ENCODE data around the gene TMEM238L.
A peak's percentile ranks its signal among the peaks of the same experiment; 100 is the strongest.

The TMEM238L gene

DNA sequence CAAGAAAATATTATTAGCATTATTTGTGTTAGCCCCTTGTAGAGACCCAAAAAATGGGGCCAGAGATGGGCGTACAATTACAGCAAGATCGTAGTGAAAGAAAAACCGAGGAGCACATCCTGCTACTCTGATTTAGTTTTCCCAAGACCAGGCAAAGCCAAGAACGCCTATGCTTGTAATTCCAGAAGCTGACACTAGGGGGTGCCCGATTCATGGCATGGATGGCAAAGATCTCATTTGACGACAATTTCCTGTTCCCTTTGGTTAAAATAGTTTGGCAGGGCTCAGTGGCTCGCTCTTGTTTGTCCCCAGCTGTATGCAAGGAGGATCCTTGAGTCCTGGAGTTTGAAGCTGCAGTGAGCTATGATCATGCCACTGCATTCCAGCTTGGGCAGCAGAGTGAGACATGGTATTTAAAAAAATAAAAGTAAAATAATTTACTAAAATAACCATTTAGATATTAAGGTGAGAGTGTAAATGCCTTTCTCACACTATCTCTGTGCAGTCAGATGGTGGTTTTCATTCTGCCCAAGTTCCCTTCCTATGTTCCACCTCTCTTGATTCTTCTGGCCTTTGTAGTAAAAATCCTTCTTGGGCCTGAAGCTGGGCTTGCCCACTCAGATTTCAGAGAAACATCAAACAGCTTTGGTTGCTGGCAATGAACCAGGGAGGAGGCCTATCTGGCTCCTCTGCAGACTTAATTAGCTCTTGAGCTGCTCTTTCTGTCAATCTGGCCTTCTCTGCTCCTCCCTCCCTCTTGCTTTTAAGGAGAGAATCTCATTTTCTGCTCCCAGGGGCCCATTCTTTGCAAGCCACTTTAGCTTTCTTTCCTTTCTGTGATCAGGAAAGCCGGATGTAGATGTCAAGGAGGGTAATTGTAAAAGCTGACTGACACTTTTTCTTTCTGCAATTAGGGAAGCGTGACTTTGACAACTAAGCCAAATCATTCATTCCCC lies 31.2 kb downstream of the TMEM238L start:
- peak; percentile 31 to 64 for DNase-seq

DNA sequence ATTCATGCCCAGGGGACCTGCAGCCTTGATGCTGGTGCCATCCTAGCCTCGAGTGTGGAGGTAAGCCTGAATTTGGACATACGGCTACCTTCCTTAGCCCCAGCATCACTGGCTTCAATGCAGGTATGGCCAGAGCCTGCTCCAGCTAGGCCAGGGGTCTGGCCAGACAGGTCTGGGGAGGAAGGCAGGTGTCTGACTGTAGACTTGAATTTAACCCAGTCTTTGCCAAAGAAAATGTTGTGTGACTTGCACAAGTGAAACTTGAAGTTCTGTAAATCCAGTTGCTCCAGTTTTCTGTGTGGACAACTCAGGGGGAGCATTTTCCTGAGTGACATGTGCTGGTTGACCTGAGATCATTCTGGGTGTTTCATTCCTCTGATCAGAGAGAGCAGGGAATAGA lies 32.8 kb downstream of the TMEM238L start:
- no peak for DNase-seq

DNA sequence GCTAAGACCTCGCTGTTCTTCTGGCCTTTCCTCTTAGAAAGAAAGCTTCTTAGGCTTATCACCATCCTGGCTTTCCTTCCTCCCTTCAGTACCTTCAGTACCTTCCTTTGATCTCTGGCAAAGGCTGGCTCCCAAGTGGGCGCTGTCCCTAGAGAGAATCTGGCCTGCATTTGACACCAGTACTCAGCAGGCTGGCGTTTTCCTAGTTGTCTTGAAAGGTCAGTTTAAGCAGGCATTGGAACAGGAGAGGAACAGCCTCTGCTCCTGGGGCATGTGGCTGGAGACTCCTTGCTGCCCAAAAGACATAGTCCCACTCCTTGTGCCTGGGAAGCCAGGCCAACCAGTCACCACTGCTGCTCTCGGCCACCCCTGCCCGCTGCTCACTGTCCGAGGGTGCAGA lies 34.1 kb downstream of the TMEM238L start:
- DNase-seq: no peak

DNA sequence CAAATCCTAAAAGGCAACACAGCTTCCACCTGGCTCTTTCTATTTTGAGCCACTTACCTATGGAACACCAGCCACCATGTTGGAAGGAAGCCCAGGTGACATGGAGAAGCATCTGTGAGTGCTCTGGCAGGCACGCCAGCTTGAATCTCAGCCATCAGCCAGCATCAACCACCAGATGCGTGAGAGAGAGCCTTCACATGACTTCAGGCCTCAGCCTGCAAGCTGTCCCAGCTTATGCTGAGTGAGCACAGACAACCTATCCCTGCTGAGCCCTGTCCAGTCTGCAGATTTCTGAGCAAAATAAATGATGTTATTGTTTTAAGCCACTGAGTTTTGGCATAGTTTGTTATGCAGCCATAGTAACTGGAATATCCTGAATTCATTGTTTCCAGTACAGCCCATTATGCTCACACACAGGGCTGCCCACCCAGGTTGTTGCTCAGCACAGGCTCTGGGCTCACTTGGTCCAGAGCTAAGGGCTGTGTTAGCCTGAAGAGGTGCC lies 35.1 kb downstream of the TMEM238L start:
- DNase-seq: no peak

DNA sequence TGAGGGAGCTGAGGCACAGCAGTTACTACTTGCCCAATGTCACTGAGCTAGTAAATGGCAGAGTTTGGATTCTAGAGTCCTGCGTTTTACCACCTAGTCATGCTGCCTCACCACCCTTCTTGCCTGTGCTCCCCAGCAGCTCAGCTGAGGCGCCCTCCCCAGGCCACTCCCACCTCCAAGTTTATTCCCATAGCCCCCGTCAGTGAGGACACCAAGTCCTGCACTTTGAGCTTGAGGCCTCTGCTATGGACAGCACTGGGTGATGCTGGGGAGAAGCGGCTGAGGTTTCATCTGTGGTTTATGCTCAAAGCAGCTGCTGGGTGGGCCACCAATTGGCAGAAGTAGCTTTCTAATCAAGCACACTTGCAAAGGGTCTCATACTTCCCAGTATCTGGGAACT lies 36.7 kb downstream of the TMEM238L start:
- DNase-seq: no peak

DNA sequence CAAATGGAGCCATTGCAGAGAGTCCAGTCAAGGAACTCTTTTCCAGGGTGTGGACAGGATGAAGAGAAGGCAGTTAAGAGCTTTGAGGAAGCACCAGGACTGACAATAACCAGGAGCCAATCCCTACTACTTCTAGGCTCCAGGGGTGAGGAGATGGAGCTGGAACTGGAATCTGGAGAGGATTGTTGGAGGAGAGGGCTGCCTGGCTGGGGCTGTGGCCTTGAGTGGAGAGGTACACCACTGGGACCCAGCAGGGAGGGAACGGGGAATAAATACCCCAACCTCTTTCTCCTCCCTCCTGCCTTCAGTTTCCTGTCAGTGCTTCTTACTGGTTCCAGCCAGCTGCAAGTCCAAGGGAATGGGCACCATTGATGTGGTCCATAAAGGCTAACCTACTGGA lies 41.9 kb downstream of the TMEM238L start:
- DNase-seq: no peak

DNA sequence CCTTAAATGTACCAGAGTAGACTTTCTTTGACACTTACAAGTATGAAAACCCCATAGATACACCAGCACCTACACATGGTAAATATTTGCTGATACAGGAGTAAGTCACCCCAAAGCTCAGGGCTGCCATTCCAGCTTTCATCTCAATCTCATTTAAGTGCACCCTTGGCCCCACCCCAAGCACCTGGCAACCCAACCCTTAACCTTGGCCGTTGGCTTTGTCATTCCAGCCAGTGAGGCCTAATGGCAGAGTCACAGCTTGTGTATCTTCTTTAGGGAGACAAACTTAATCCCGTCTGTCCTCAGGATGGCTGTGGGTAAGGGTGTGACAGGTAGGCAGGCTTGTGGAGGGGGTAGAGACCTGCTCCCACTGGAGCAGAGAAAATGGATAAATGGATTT lies 42.6 kb downstream of the TMEM238L start:
- no peak for DNase-seq

DNA sequence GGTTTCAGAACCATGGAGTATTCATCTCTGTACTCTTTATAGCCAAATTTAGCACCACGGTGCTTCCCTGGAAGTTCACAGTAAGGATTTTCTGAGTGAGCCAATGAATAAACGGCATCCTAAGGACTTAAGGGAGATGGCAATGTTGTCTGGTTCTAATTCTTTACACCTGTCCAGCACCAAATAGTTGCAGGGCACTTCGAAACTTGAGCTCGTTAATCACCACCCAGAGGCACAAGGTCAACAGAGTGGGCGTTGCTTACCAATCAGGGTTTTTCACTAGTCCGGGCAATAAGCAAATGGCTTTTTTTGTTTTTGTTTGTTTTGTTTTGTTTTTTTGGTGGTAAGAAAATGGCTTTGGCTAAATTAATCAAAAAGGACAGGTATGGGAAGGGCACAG lies 45.8 kb downstream of the TMEM238L start:
- DNase-seq: no peak

DNA sequence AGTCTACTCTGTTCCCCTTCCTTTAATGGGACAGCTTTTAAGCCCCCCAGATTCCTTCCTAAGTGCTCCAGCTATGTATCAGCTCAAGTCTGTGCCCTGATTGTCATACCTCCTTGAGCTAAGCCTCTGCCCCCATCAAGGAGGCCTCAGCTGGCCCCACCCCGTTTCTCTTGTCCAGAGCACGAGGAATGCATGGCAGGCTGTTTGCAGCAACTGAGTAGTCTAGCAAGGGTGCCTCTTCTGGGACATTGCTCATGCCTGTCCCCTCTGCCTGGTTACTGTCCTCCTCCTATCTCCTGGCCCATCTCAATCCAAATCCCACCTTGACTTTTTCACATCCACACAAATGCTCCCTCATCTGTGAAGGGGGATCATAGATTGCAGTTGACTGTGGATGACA lies 46.3 kb downstream of the TMEM238L start:
- DNase-seq: no peak

DNA sequence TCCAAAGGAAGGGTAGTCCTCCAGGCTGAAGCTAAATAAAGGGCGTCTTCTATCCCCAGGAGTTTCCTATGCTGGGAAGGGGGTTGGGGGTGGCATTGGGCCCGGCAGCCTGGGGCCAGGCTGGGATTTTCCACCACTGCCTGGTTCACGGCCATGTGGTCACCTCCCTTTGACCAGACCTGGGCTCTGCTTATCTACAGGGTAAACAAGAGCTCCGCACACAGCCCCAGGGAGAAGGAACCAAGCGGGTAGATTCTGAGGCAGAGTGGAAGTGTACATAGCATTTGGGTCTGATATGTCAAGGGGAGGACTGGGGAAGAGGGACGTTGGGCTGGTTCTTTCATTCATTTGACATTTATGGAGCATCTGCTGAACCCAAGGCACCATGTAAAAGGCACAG lies 46.8 kb downstream of the TMEM238L start:
- DNase-seq: no peak

DNA sequence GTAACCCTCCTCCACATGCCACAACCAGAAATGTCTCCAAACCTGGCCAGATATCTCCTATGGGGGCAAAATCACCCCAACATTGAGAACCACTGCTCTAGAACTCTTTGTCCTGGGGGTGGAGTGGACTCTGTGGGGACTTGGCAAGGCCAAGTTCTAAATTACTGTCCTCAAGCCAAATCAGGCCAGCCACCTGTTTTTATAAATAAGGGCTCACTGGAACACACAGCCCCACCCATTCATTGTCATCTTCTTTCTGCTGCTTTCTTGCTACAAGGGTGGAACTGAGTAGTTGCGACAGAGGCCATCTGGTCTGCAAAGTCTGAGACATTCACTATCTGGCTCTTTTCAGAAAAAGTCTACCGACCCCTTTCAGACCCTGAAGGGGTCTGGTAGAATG lies 47.3 kb downstream of the TMEM238L start:
- no peak for DNase-seq

DNA sequence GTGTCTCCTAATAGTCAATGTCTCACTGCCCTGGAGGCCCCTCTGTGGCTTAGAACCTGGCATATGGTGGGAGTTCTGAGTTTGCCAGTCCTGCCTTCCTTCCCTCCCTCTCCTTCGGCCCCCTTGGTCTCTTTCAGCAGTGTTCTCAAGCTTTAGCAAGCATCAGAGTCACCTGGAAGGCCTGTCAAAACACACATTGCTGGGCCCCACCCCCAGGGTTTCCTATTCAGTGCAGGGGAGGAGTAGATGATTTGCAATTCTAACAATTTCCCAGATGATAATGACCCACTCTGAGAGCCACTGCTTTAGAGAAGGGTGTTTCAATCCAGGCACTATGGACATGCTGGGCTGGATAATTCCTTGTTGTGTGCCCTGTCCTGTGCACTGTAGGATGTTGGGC lies 47.7 kb downstream of the TMEM238L start:
- no peak for DNase-seq

DNA sequence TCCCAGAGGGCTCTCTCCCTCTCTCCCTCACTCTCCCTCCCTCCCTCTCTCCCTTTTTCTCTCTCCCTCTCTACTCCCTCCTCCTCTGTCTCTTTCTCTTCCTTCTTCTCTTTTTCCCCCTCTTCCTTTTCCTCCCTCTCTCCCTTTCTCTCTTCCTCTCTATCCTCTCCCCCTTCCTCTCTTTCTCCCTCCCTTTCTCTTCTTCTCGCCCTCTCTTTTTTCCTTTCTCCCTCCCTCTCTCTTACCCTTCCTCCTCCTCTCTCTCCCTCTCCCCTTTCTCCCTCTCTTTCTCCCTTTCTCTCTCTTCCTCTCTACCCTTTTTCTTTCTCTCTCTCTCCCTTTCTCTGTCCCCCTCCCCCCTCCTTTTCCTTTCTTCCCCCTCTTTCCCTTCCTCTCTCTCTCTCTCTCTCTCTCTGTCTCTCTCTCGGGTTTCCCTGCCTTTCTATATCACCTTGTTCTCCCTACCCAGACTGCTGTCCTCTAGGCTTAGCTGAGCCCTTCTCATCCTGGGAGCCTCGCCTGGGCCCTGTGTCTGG lies 48.2 kb downstream of the TMEM238L start:
- no peak for DNase-seq

DNA sequence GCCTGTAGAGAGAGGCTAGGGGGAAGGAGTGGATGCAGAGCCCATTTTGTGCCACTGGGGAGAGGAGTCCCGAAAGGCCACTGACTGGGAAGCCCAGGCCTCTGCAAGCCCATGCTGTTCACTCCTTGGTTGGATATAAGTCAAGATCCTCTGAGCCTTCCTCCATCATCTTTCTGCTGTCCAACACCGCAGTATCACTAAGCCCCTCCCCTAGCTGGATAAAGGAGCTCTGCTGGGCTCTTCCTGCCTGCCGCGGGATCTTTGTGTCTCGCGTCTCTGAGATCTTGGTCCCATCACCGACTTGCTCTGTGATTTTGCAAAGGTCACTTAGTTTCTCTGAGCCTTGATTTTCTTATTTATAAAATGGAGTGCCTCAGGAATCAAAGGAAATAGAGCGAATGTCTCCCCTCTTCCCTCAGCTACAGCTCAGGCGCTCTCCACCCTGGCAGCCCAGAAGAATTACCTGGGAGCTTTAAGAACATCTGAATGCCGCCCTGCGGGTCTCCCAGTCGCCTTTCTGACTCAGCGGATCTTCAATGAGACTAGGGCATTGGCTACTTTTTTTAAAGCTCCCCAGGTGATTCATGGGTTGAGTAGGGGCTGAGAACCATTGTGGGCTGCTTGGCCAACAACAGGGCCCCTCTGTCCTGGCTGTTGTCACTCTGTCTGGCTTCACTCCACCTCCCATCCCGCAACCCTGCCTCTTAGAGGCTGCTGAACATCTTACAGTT lies 48.9 kb downstream of the TMEM238L start:
- DNase-seq: no peak

DNA sequence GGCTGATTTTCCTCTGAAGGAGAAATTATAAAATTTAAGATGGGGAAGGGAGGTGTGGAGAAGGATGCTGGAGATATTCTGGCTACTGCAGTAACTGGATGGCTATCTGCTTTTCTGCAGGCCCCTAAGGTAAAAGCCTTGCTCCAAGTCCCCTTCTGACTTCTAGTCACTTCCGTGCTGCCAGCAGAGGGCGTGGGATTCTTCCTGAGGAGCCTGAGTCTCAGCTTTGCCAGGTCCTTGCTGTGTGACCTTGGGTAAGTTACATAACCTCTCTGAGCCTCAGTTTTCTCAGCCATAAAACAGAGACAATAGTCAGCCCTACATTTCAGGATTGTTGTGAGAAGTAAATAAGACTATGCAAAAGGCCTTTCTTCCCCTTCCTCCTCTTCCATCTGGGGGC lies 49.8 kb downstream of the TMEM238L start:
- DNase-seq: peak in 1 of 2 experiments; percentile 36

DNA sequence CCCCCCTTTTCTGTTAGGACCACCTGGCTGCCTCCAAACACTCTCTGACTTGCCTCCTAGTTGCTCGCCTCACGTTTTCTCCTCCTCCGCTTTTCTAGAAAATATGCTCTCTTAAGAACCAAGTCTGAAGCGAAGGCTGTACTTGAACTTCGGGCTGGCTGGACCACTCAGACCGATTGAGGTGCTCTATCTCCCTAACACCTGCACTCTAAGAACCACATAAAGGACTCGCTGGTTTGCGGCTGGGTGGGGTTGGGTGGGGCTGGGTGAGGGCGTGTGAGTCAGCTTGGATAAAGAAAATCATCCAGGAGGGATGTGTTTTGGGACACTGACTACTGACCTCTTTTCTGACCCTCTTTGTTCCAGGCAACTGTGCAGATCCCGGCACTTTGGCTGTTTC lies 51.2 kb downstream of the TMEM238L start:
- DNase-seq: no peak

DNA sequence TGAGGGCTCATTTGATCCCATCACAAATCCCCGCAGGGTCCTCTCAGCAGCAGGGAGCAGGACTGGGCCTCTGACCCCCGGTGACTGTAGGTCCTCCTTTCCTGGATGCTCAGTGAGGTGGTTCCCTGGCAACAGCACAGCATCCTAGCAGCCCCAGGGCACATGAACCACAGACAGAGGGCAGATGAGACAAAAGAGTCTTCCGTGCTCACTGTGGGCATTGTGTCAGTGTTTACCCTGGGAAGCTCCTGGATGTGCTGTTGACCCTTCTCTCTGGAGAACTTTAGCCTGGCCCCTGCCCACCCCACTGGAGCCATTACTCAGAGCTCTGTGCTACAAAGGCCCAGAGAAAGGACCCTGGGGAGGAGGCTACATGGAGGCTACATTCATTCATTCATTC lies 52.3 kb downstream of the TMEM238L start:
- DNase-seq: no peak

DNA sequence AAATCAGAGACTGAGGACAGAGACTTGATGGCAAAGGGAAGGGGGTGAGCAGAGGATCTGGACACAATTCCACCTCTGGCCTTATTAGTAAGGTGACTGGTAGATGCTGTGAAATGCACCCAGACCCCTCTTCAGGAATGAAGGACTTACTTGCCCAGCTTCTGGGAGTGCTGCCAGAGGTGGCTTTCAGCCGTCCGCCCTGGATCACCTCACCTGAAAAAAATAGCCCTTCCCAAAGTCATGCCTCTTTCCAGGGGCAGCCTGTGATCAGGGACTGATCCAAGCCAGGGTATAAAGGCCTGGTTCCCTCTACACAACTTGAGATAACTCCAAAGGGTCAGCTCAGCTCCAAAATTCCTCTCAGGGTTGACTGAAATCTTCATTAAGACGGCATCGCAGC lies 53.7 kb downstream of the TMEM238L start:
- no peak for DNase-seq

DNA sequence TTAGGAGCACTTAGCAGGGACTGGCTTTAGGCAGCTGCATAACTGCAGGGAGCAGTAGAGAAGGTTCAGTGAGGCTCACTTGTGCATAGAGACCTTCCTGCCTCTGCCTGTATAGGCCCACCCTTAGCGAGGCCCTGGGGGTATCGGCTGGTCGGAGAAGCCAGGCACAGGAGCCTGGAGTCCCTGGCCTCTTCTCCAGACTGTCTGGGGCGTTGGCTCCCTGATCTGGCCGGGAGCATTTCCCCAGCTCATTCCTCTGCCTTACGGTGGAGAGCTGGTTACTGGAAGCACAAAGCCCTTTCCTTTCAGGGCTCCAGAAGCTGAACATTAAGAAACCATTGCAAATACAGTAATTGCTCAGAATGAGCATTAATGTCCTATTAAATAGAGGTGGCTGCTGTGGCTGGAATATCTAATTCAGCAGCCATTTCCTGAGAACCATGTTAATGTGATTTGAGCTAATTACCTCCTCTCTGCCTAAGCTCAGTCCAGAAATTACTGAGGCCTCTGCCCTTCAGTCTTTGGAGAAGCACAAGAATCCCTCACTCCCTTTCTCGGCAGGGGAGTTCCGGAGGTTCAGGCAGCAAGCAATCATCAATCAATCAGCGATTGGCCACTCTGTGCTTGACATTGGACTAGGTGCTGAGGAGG lies 55.2 kb downstream of the TMEM238L start:
- DNase-seq: no peak

DNA sequence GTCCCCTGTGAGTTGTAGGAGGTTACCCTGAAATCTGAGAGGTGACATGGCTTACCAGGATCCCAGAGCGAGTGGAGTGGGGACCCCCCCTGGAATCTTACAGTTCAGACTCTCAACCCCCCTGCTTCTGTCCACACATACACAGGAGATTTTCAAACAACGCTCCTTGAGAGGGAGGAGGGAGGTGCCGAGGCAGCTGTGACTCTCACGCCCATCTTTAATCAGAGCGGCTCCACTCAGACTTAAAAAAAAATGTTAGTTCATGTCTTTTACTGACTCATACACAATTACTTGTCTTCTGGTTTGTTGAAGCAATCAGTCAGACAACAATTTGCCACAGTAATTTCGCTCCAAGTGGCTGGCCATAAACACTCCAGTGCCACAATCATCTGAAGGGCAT lies 58.7 kb downstream of the TMEM238L start:
- DNase-seq: no peak

All from NCI-H524 (cell line).